Measurements from ENCODE around the gene MORC2. TPM values are rescaled to one million over a fixed set of nuclear protein-coding genes. Genes with fewer than 3 reads are reported as not detected.

Gene MORC2
- polyA plus RNA-seq = 5.9 TPM

DNA sequence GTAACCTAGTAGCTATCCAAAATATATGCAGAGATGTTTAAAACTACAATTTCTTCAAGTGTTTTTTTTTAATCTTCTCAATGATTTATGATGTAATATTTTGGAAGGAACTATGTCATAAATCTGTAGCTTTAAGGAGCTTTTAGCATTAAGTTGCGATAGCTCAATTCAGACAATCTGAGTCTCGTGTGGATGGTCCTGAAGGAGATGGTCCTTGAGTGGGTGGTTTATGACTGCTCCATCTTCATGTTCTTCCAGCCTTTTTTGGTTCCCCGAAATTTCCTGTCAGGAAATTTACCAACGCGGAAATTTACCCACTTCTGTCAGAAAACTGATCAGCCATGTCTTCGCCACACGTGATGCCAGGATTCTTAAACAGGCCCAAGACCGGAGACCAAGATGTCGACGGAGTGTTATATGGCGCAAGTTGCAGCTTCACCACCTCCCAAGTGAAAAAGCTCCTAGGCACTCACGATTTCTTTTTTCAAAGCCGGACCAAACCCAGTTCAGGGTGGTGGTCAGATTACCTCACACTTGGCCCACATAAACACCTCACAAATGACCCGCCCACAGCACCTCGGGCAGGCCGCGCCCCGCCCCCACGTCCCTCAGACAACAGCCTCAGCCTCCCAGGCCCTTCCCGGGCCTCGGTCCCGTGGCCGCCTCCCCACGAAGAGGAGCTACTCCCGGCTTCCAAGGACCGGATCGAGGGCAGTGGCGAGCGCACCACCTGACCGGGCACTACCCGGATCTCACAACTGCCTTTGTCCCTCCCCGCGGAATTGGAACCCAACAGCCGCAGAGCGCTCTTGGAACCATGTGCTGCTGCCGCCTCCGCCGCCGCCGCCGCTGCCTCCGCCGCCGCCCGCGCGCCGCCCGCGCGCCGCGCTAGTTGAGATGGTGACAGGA lies at the start of gene MORC2:
MORC2 (minus strand) TSS at position 760 of the 909 bp plus-strand sequence. CDS start 885 bp downstream, outside the sequence.
- peaks cover 30 to 61% (median 38%) of the 10 kb centered on the region in 3 donors for H3K4me1 Mint-ChIP-seq
- no peaks in the 10 kb centered on the region for H3K27me3 Mint-ChIP-seq
- peaks cover 22% of the 10 kb centered on the region for H3K36me3 Mint-ChIP-seq
- H3K4me3 Mint-ChIP-seq = peak within 1 kb of the TSS; percentile 87 to 100 (median 97)
- H3K27ac Mint-ChIP-seq = peak within 1 kb of the TSS; percentile 90 to 99 (median 98)
- peaks cover 10 to 21% (median 13%) of the 10 kb centered on the region in 3 donors for H3K9me3 Mint-ChIP-seq

DNA sequence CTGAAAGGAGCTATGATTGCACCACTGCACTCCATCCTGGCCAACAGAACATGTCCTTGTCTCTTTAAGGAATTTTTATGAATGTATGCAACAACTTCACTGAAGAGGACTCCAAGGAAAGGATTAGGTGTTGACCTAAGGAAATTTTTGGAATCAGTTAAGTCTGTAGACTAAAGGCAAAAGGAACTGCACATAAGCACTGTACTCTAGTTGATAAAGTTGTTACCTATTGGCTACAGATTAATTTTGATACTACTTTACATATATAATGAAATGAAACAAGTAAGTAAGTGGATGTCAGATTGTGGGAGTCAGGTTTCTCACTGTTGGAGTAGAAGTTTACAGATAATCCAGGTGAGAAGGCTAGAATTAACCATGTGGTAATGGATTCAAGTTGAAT lies 37.0 kb upstream of the MORC2 start:
- H3K27me3 Mint-ChIP-seq = peaks cover 5% of the 10 kb centered on the region
- H3K4me1 Mint-ChIP-seq = no peaks in the 10 kb centered on the region
- H3K4me3 Mint-ChIP-seq = no peak overlapping the region
- H3K9me3 Mint-ChIP-seq = peaks cover 2 to 12% (median 6%) of the 10 kb centered on the region in 3 donors
- no peak overlapping the region for H3K27ac Mint-ChIP-seq
- H3K36me3 Mint-ChIP-seq = peaks cover 3% of the 10 kb centered on the region

DNA sequence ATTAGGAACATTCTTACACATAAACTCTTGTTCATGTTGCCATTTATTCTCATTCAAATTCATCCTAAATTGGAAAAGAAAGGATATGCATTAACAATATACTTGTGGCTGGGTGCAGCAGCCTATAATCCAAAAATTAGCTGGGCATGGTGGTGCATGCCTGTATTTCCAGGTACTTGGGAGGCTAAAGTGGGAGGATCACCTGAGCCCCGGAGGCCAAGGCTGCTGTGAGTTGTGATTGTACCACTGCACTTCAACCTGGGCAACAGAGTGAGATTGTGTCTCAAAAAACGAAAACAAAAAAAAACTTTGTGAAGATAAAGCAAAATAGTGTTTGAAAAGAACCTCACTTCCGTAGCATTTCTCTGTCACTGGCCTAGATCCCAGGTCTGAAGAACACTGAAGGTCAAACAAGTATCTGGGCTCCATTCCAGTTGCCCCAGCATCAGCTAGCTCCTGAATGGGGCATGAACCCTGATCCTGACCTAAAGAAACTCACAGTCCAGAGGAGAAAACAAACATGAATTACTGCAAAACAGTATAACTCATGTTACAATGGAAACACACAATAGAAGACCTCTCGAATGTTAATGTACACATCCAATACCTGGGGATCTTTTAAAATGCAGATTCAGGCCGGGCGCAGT lies 32.7 kb upstream of the MORC2 start:
- H3K9me3 Mint-ChIP-seq = peaks cover 2 to 8% (median 3%) of the 10 kb centered on the region in 3 donors
- no peak overlapping the region for H3K27ac Mint-ChIP-seq
- no peak overlapping the region for H3K4me3 Mint-ChIP-seq
- peaks cover 3% of the 10 kb centered on the region for H3K27me3 Mint-ChIP-seq
- peaks cover 0 to 2% (median under 1%) of the 10 kb centered on the region in 3 donors for H3K4me1 Mint-ChIP-seq
- peaks cover 3% of the 10 kb centered on the region for H3K36me3 Mint-ChIP-seq

DNA sequence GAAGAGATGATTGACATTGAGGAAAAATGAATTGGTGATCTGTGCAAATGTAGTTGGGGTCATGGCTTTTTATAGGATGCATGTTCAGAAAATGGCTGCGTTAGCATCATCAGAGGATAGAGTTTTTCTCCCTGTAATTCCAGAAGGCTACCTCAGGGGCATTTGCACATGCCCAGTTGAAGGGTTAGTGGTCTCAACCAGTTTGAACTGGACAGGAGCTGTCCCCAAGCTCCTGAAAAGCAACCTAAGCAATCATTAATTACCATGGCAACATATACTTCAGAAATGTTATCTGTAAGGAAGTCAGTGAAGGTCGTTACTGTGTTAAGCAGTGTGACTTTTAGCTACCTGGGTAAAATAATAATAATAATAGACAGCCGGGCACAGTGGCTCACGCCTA lies 29.8 kb upstream of the MORC2 start:
- peaks cover 6% of the 10 kb centered on the region for H3K36me3 Mint-ChIP-seq
- H3K27me3 Mint-ChIP-seq = peaks cover 5% of the 10 kb centered on the region
- no peak overlapping the region for H3K4me3 Mint-ChIP-seq
- peaks cover 0 to 3% (median 0%) of the 10 kb centered on the region in 3 donors for H3K9me3 Mint-ChIP-seq
- H3K27ac Mint-ChIP-seq = no peak overlapping the region
- peaks cover 0 to 5% (median 5%) of the 10 kb centered on the region in 3 donors for H3K4me1 Mint-ChIP-seq

DNA sequence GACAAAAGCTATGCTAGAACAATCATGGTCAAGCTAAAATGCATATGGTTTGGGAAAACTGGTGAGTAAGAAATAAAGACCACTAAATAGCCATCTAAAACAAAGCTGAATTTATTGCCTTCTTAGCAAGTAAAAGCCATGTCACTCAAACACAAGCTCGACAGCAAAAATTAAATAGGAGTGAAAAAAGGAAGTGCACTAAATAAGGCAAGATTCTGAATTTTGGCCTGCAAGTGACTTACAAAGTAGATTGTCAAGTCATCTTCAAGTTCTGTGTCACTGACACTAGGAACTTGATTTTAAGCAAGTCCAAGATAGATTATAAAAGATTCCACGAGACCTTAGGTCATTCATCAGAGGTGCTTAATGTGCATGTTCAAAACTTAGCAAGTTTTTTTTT lies 27.9 kb upstream of the MORC2 start:
- H3K9me3 Mint-ChIP-seq = peaks cover 0 to 5% (median 4%) of the 10 kb centered on the region in 3 donors
- H3K36me3 Mint-ChIP-seq = peaks cover 4% of the 10 kb centered on the region
- peaks cover 0 to 5% (median 5%) of the 10 kb centered on the region in 3 donors for H3K4me1 Mint-ChIP-seq

DNA sequence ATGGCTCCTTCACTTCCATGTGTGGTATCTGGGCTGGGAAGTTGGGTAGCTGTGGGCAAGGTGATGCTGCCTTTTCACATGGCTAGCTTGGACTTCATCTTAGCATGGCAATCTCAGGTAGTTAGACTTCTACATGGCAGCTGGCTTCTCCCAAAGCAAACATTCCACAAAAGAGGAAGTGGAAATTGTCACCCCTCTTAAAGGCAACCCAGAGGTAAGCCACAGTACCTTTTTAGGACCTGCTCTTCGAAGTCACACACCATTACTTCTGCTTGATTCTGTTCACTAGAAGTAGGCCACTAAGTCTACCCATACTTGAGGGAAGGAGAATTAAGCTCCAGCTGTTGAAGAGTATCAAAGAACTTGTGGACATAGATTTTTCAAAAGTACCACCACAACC lies 26.4 kb upstream of the MORC2 start:
- Mint-ChIP-seq H3K4me1 (peaks cover 0 to 5% (median 5%) of the 10 kb centered on the region in 3 donors), H3K4me3 (no peak overlapping the region), H3K9me3 (peaks cover 6 to 18% (median 13%) of the 10 kb centered on the region in 3 donors), H3K27me3 (peaks cover 3% of the 10 kb centered on the region), H3K36me3 (peaks cover 4% of the 10 kb centered on the region), H3K27ac (no peak overlapping the region)

More for the DNA sequence above, 27.9 kb upstream of the MORC2 start:
- Mint-ChIP-seq H3K4me3 (peak overlapping the region in 1 of 4 donors; percentile 17), H3K27me3 (peaks cover 4% of the 10 kb centered on the region), H3K27ac (no peak overlapping the region)

DNA sequence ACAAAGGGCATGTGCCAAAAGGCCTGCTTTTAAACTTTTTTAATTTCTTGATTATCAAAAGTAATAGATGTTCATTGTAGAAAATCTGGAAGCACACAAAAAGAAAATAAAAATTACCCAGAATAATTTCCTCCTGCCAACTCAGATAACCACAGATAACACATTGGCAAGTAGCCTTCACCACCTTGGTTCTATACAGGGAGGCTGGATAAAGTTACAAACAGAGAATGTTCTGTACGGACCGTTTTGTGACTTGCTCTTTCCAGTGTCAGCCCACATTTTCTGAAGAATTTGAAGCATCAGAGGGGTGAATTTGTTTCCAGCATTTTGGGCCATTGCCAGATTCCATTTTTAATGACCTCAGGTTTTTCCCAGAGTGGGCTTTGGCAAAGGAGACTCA lies 24.0 kb upstream of the MORC2 start:
- Mint-ChIP-seq H3K27ac (no peak overlapping the region), H3K27me3 (peaks cover 3% of the 10 kb centered on the region), H3K9me3 (peaks cover 10 to 26% (median 21%) of the 10 kb centered on the region in 3 donors)

DNA sequence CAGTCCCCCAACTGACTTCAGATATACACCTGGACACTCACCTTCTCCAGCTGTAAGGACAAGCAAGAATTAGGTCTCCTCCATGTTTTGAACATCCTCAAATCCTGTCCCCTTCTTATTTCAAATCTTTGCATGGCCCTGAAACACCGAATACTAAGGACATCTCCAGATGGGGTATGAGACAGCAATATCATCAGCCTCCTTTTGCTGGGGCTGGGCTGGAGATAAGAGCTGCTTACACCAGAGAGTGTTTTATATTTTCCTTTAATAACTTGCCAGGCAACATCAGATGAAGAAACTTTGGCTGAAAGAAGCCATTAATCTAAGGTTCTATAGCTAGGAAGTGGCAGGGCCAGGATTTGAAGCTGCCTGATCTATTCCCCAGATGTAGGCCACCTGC lies 22.1 kb upstream of the MORC2 start:
- Mint-ChIP-seq H3K4me3 (peak overlapping the region in 1 of 4 donors; percentile 34), H3K27ac (no peak overlapping the region), H3K36me3 (peaks cover 8% of the 10 kb centered on the region), H3K27me3 (peaks cover 3% of the 10 kb centered on the region), H3K9me3 (peaks cover 10 to 26% (median 23%) of the 10 kb centered on the region in 3 donors), H3K4me1 (peaks cover 0 to 4% (median 3%) of the 10 kb centered on the region in 3 donors)

More for the DNA sequence above, 24.0 kb upstream of the MORC2 start:
- H3K4me3 Mint-ChIP-seq = no peak overlapping the region
- H3K4me1 Mint-ChIP-seq = peaks cover 0 to 5% (median 5%) of the 10 kb centered on the region in 3 donors
- H3K36me3 Mint-ChIP-seq = peaks cover 8% of the 10 kb centered on the region

DNA sequence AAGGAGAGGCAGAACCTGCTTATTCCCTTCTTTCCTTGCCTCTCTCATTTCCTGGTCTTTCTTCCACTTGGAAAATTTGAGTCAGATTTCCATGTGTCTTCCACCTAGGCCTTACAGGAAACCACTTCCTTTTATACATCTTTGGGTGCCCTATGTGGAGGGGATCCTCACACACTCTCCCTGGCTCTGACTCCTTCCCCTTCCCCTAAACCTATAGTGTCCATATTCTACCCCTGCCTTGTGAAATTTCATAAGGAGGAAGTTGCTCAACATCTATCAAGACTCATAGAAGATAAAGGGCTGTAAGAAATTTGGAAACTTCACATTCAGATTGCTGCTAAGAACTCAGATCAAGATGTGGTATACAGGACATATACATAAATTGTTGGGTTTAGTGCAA lies 20.9 kb upstream of the MORC2 start:
- H3K4me3 Mint-ChIP-seq = peak overlapping the region in 1 of 4 donors; percentile 69
- no peaks in the 10 kb centered on the region for H3K4me1 Mint-ChIP-seq
- H3K9me3 Mint-ChIP-seq = peaks cover 10 to 30% (median 27%) of the 10 kb centered on the region in 3 donors
- H3K27ac Mint-ChIP-seq = no peak overlapping the region
- H3K36me3 Mint-ChIP-seq = peaks cover 6% of the 10 kb centered on the region
- H3K27me3 Mint-ChIP-seq = peaks cover 3% of the 10 kb centered on the region

DNA sequence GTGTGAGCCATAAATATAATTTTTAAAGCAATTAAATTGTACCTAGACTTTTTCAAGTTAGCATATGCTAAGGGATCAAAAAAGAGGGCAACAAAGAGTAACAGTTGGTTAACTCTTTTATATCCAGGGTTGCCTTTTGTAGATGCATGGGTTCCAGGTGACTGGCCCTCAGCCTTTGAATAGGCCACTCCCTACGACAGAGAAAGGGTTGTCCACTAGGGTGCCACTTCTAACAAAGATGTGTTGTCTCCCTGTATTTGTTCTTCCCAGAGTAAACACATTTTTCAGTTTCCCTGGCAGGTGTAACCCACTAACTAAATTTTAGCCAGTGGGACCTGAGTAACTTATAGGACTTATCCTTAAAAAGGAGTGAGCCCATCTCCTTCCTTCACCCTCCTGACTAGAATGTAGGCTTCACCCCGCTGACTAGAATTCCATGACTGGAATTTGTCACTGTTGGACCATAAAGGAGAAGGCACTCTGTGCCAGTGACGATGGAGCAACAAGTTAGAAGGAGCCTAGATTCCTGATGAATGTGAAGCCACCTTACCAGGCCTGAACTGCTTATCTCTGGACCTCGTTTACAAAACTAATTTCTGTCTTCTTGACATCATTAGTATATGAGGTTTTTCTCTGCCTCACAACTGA lies 17.1 kb upstream of the MORC2 start:
- Mint-ChIP-seq H3K27me3 (no peaks in the 10 kb centered on the region), H3K4me1 (peaks cover 0 to 1% (median 0%) of the 10 kb centered on the region in 3 donors), H3K27ac (no peak overlapping the region), H3K9me3 (peaks cover 14 to 45% (median 37%) of the 10 kb centered on the region in 3 donors), H3K36me3 (peaks cover 4% of the 10 kb centered on the region), H3K4me3 (no peak overlapping the region)

DNA sequence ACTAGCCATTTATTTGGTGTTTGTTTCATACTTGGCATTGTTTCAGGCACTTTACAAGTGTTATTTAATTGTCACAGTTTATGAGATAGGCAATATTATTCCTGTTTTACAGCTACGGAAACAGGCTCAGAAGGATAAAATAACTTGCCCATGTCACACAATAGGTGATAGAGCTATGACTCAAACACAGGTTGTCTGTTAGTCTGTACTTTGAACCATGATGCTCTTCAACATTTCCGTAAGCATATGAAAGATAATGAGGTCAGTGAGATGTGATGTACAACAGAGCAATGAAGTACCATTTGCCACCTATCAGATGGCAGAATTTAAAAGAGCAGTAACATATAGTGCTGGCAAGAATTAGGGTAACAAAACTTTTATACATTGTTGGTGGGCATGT lies 15.7 kb upstream of the MORC2 start:
- Mint-ChIP-seq H3K27ac (no peak overlapping the region), H3K36me3 (peaks cover 5% of the 10 kb centered on the region), H3K4me3 (no peak overlapping the region), H3K9me3 (peaks cover 9 to 48% (median 32%) of the 10 kb centered on the region in 3 donors), H3K27me3 (no peaks in the 10 kb centered on the region), H3K4me1 (peaks cover 0 to 1% (median 0%) of the 10 kb centered on the region in 3 donors)

DNA sequence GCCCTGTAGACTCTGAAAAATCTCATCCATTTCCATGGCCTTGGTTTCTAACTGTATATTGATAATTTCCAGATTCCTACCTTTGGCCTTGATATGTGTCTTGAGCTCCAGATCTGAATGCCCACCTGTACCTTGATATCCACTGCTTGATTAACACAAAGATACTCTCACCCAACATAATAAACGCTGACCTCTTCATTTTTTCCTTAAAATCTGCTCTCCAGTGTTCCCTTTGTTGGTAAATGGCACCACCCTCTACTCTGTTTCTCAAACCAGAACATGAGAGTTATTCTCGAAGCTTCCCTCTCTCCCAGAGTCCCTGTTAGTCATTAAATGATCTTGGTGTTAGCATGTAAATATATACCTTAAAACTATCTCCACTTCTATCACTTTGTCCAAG lies 13.9 kb upstream of the MORC2 start:
- Mint-ChIP-seq H3K27me3 (no peaks in the 10 kb centered on the region), H3K27ac (no peak overlapping the region), H3K4me3 (no peak overlapping the region), H3K36me3 (peaks cover 2% of the 10 kb centered on the region), H3K4me1 (peaks cover 1 to 2% (median 2%) of the 10 kb centered on the region in 3 donors), H3K9me3 (peaks cover 8 to 49% (median 35%) of the 10 kb centered on the region in 3 donors)

DNA sequence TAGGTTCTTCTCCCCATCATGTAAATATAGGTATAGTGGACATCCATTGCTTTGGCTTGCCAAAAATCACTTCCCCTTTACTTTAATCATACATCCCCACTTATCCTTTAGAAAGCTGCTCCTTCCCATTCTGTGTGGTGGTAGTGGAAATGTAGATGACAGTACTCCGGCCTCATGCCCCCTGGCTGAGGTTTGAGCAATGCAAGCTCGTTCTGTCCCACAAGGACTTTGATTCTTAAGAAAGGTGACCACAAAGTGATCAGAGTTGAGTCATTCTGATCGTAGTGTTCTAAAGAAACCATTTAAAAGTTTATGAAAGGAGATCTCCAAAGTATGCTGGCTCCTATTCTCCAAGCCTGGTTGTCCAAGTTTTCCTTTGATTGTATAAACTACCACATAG lies 11.4 kb upstream of the MORC2 start:
- Mint-ChIP-seq H3K4me1 (peaks cover 4 to 7% (median 4%) of the 10 kb centered on the region in 3 donors), H3K27ac (no peak overlapping the region), H3K9me3 (peaks cover 15 to 60% (median 44%) of the 10 kb centered on the region in 3 donors), H3K27me3 (no peaks in the 10 kb centered on the region), H3K4me3 (no peak overlapping the region), H3K36me3 (peaks cover 2% of the 10 kb centered on the region)

DNA sequence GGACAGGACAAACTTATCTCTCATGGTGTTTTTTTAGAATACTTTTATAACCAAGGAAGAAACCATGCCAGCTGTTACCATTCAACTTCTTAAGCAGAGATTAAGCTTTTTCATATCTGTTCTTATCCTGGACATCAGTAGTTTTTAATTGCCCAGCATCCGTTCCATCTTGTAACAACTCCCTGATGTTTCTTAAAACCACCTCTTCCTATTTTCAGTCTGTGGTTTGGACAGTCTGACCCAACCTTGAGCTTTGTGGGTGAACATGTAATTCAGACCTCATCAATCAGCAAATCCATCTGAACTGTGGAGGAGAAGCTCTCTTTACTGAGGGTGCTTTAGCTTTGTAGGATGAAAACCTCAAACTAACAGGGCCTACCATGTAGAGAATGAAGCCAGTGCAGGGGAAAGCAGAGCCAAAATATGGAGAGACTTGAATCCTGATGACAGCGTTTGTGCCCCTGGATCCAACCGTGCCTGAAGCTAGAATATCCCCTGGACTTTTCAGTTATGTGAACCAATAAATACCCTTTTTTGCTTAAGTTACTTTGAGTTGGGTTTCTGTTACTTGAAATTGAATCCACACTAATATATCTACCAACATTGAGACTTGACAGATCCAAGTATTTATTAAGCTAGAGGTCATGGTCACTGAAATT lies 9.9 kb upstream of the MORC2 start:
- no peak overlapping the region for H3K4me3 Mint-ChIP-seq
- H3K36me3 Mint-ChIP-seq = peaks cover 7% of the 10 kb centered on the region
- H3K9me3 Mint-ChIP-seq = peaks cover 13 to 53% (median 38%) of the 10 kb centered on the region in 3 donors
- H3K27me3 Mint-ChIP-seq = no peaks in the 10 kb centered on the region
- peaks cover 4 to 17% (median 9%) of the 10 kb centered on the region in 3 donors for H3K4me1 Mint-ChIP-seq
- no peak overlapping the region for H3K27ac Mint-ChIP-seq

All from IgD-negative memory B cell (primary cell).